GM12878 (cell line): Measurements from ENCODE around the gene TRIM67. TPM values are rescaled to one million over a fixed set of nuclear protein-coding genes. Genes with fewer than 3 reads are reported as not detected.

Experiments used
- BACH1 ChIP-seq: fragments of 450-650 bp; IDR thresholded peaks from 2 replicates; pipeline ENCODE4 v1.6.1; 2017; ENCODE audit warnings: mild to moderate bottlenecking, borderline replicate concordance
- CBX3 ChIP-seq: fragments of 200-600 bp; sonication (generic); IDR thresholded peaks from 2 replicates; pipeline ENCODE4 v1.6.1; 2016; ENCODE audit warnings: low read depth, borderline replicate concordance
- CHD4 ChIP-seq: fragments of 200-600 bp; sonication (generic); IDR thresholded peaks from 2 replicates; pipeline ENCODE4 v1.6.1; 2016; ENCODE audit warnings: mild to moderate bottlenecking
- HDAC2 ChIP-seq: fragments of 200-600 bp; sonication (generic); IDR thresholded peaks from 2 replicates; pipeline ENCODE4 v1.6.1; 2017
- HDAC6 ChIP-seq: fragments of 200-600 bp; sonication (generic); IDR thresholded peaks from one replicate; pipeline ENCODE4 v1.8.0; 2017; ENCODE audit warnings: antibody characterized with exemption; ENCODE audit not compliant: unreplicated experiment
- HSF1 ChIP-seq: fragments of 150-350 bp; IDR thresholded peaks from 2 replicates; pipeline ENCODE4 v1.6.1; 2014; ENCODE audit warnings: mild to moderate bottlenecking, low read depth, low read length
- LARP7 ChIP-seq: fragments of 450-650 bp; IDR thresholded peaks from 2 replicates; pipeline ENCODE4 v1.6.1; 2017; ENCODE audit warnings: mild to moderate bottlenecking
- MEF2B ChIP-seq: fragments of 450-650 bp; IDR thresholded peaks from 2 replicates; pipeline ENCODE4 v1.6.1; 2018; ENCODE audit warnings: mild to moderate bottlenecking, moderate library complexity; ENCODE audit not compliant: partially characterized antibody, poor library complexity, severe bottlenecking
- NBN ChIP-seq: fragments of 450-650 bp; IDR thresholded peaks from 2 replicates; pipeline ENCODE4 v1.6.1; 2016
- NR2C1 ChIP-seq: fragments of 450-650 bp; IDR thresholded peaks from 2 replicates; pipeline ENCODE4 v1.6.1; 2017; ENCODE audit warnings: antibody characterized with exemption, mild to moderate bottlenecking, moderate library complexity
- NRF1 ChIP-seq: conservative IDR thresholded peaks from 2 replicates; pipeline ENCODE4 v1.6.1; 2011; ENCODE audit warnings: mild to moderate bottlenecking, low read depth, low read length, improper control_type of control experiment
- PAX5 ChIP-seq: IDR thresholded peaks from 2 replicates; pipeline ENCODE4 v1.6.1; 2011; ENCODE audit warnings: low read depth, low read length, borderline replicate concordance
- PAX8 ChIP-seq: fragments of 450-650 bp; IDR thresholded peaks from 2 replicates; pipeline ENCODE4 v1.6.1; 2017; ENCODE audit warnings: mild to moderate bottlenecking, moderate library complexity
- PML ChIP-seq: IDR thresholded peaks from 2 replicates; pipeline ENCODE4 v1.6.1; 2012; ENCODE audit warnings: low read length, inconsistent platforms
- SMAD1 ChIP-seq: fragments of 450-650 bp; IDR thresholded peaks from 2 replicates; pipeline ENCODE4 v1.6.1; 2018; ENCODE audit warnings: mild to moderate bottlenecking, low read depth; ENCODE audit not compliant: partially characterized antibody
- YBX1 ChIP-seq: fragments of 450-650 bp; IDR thresholded peaks from 2 replicates; pipeline ENCODE4 v1.6.1; 2016; ENCODE audit warnings: antibody characterized with exemption
- ZNF217 ChIP-seq: fragments of 450-650 bp; IDR thresholded peaks from 2 replicates; pipeline ENCODE4 v1.6.1; 2017; ENCODE audit warnings: antibody characterized with exemption, mild to moderate bottlenecking
- ZNF24 ChIP-seq: fragments of 450-650 bp; IDR thresholded peaks from 2 replicates; pipeline ENCODE4 v1.6.1; 2017; ENCODE audit warnings: antibody characterized with exemption, mild to moderate bottlenecking
- polyA plus RNA-seq, 11 experiments: library from polyadenylated mRNA; depleted of rRNA in 4 of 11; unstranded in 6 of 11; stranded (reverse) in 5 of 11; fragments of >200 nt; fragmentation: Nextera tagmentation in 4 of 11; fragmentation: Illumina TruSeq in 1 of 11; extraction: Ambion mirVana in 4 of 11; extraction: Trizol in 1 of 11; gene quantifications; 1 replicate in 1 of 11; 2 replicates in 10 of 11; pipeline versions ENCODE4 v1.2.1 to v1.2.3, GENCODE V29; 2011 to 2016; ENCODE audit warnings: inconsistent platforms in 2 of 11, missing spikeins in 2 of 11, low read depth in 1 of 11
- total RNA-seq, 4 experiments: library from RNA; depleted of rRNA in 3 of 4; stranded (reverse); fragments of >200 nt in 3 of 4; fragmentation: Illumina TruSeq in 1 of 4; extraction: Trizol in 1 of 4; gene quantifications; 2 replicates each; pipeline versions ENCODE4 v1.2.1 to v1.2.3, GENCODE V29; 2013 to 2021
- TF ChIP-seq, protein P1 (sequence below): fragments of 450-650 bp; IDR thresholded peaks from 2 replicates; pipeline ENCODE4 v1.6.1; 2017; ENCODE audit warnings: antibody characterized with exemption, mild to moderate bottlenecking, moderate library complexity
- TF ChIP-seq, protein P2 (sequence below): fragments of 450-650 bp; IDR thresholded peaks from 2 replicates; pipeline ENCODE4 v1.6.1; 2016; ENCODE audit warnings: mild to moderate bottlenecking
- TF ChIP-seq, protein P3 (sequence below): IDR thresholded peaks from 2 replicates; pipeline ENCODE4 v1.6.1; 2012; ENCODE audit warnings: improper control_type of control experiment, low read depth, low read length; ENCODE audit not compliant: insufficient replicate concordance

Gene TRIM67
- total and polyA plus RNA-seq, 10 of the 15 experiments (the other 5 are each of a cell fraction or from before 2014, with no cell fraction given) = under 0.01 to 0.01 TPM; not detected in 8

DNA sequence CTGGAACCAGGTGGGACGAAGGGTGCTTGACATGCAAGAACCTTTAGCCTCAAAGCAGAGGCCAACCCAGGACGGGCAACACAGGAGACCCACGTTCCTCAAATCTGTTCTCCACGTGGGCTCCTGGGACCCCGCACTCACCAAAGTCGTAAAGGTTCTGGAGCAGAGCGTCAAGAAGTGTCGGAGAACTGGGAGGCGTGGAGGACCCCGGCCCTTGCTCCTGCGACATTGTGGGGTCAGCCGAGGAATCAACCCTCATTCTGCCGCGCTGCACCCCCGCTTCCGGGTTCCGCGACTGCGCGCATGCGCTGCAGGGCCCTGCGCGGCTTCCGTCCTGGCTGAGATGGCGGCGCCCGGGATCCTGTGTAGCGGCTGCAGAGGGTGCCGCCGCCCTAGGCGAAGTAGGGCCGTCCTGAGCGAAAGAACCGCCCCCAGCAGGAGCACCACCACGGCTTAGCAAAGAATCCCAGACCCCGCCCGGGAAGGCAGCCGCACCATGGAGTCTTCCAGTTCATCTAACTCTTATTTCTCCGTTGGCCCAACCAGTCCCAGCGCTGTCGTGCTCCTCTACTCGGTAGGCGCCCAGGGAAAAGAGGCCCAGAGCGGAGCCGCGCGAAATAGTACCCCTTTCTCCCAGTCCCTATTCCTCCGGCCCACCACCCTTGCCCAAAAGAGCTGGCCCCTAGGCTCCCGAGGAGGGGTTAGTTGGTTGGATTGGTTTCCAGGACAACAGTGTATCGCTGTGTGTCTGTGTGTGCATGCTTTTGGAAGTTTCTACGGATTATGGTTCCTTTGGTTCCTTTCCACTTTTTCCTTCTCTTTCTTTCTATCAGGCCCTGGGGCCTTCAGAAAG, 79.3 kb downstream of the TRIM67 start, which contains the start of gene GNPAT (continued):
- TF ChIP-seq, protein P1, sequence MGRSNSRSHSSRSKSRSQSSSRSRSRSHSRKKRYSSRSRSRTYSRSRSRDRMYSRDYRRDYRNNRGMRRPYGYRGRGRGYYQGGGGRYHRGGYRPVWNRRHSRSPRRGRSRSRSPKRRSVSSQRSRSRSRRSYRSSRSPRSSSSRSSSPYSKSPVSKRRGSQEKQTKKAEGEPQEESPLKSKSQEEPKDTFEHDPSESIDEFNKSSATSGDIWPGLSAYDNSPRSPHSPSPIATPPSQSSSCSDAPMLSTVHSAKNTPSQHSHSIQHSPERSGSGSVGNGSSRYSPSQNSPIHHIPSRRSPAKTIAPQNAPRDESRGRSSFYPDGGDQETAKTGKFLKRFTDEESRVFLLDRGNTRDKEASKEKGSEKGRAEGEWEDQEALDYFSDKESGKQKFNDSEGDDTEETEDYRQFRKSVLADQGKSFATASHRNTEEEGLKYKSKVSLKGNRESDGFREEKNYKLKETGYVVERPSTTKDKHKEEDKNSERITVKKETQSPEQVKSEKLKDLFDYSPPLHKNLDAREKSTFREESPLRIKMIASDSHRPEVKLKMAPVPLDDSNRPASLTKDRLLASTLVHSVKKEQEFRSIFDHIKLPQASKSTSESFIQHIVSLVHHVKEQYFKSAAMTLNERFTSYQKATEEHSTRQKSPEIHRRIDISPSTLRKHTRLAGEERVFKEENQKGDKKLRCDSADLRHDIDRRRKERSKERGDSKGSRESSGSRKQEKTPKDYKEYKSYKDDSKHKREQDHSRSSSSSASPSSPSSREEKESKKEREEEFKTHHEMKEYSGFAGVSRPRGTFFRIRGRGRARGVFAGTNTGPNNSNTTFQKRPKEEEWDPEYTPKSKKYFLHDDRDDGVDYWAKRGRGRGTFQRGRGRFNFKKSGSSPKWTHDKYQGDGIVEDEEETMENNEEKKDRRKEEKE = no peak
- TF ChIP-seq, protein P2, sequence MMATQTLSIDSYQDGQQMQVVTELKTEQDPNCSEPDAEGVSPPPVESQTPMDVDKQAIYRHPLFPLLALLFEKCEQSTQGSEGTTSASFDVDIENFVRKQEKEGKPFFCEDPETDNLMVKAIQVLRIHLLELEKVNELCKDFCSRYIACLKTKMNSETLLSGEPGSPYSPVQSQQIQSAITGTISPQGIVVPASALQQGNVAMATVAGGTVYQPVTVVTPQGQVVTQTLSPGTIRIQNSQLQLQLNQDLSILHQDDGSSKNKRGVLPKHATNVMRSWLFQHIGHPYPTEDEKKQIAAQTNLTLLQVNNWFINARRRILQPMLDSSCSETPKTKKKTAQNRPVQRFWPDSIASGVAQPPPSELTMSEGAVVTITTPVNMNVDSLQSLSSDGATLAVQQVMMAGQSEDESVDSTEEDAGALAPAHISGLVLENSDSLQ = no peak
- TF ChIP-seq PAX5 (no peak), BACH1 (peak; percentile 53; the same call in 1 of the 2 replicates), PML (peak; percentile 94), ZNF217 (no peak), NR2C1 (0 out of 2 replicates have a peak, but pooled peaks have one; percentile 22), YBX1 (no peak), MEF2B (no peak), NBN (peak; percentile 78), ZNF24 (no peak), NRF1 (peak; percentile 75), HDAC6 (no peak), HSF1 (no peak), LARP7 (peak; percentile 36; the same call in 1 of the 2 replicates), HDAC2 (no peak), CBX3 (no peak), SMAD1 (no peak), PAX8 (no peak), CHD4 (no peak)
- TF ChIP-seq, protein P3, sequence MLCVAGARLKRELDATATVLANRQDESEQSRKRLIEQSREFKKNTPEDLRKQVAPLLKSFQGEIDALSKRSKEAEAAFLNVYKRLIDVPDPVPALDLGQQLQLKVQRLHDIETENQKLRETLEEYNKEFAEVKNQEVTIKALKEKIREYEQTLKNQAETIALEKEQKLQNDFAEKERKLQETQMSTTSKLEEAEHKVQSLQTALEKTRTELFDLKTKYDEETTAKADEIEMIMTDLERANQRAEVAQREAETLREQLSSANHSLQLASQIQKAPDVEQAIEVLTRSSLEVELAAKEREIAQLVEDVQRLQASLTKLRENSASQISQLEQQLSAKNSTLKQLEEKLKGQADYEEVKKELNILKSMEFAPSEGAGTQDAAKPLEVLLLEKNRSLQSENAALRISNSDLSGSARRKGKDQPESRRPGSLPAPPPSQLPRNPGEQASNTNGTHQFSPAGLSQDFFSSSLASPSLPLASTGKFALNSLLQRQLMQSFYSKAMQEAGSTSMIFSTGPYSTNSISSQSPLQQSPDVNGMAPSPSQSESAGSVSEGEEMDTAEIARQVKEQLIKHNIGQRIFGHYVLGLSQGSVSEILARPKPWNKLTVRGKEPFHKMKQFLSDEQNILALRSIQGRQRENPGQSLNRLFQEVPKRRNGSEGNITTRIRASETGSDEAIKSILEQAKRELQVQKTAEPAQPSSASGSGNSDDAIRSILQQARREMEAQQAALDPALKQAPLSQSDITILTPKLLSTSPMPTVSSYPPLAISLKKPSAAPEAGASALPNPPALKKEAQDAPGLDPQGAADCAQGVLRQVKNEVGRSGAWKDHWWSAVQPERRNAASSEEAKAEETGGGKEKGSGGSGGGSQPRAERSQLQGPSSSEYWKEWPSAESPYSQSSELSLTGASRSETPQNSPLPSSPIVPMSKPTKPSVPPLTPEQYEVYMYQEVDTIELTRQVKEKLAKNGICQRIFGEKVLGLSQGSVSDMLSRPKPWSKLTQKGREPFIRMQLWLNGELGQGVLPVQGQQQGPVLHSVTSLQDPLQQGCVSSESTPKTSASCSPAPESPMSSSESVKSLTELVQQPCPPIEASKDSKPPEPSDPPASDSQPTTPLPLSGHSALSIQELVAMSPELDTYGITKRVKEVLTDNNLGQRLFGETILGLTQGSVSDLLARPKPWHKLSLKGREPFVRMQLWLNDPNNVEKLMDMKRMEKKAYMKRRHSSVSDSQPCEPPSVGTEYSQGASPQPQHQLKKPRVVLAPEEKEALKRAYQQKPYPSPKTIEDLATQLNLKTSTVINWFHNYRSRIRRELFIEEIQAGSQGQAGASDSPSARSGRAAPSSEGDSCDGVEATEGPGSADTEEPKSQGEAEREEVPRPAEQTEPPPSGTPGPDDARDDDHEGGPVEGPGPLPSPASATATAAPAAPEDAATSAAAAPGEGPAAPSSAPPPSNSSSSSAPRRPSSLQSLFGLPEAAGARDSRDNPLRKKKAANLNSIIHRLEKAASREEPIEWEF = no peak
